ENCODE results near the gene GZMH.
"Not testable (repeated sequence)": the region's sequence is repeated elsewhere in the genome, so short reads cannot be mapped to it uniquely, and the experiment has no call there.

The GZMH gene

GRCh38 chr14:24609655-24610344 lies at the start of gene GZMH:
Gene GZMH, minus strand, starts transcription at chr14:24609685. Its CDS starts 72 bp downstream, at chr14:24609613.
- H3K27me3 Mint-ChIP-seq = no peaks in the 10 kb centered on the region
- peaks cover 23% of the 10 kb centered on the region for H3K36me3 Mint-ChIP-seq (ENCODE audit: low read depth)
- DNase-seq = no peak
- H3K4me3 Mint-ChIP-seq = peak within 1 kb of the TSS; percentile 74
- H3K27ac Mint-ChIP-seq = peak within 1 kb of the TSS; percentile 90
- H3K9me3 Mint-ChIP-seq = no peaks in the 10 kb centered on the region
- H3K4me1 Mint-ChIP-seq (ENCODE audit: low read depth) = peaks cover 91% of the 10 kb centered on the region

GRCh38 chr14:24648361-24648760 lies 38.9 kb upstream of the GZMH start:
- H3K27ac Mint-ChIP-seq; H3K4me3 Mint-ChIP-seq; DNase-seq; H3K27me3 Mint-ChIP-seq; H3K36me3 Mint-ChIP-seq (ENCODE audit: low read depth); H3K4me1 Mint-ChIP-seq (ENCODE audit: low read depth): not testable (repeated sequence)
- H3K9me3 Mint-ChIP-seq = peaks cover 17% of the 10 kb centered on the region

- H3K9me3 Mint-ChIP-seq = no peaks in the 10 kb centered on the region
- no peaks in the 10 kb centered on the region for H3K36me3 Mint-ChIP-seq (ENCODE audit: low read depth)
- H3K27ac Mint-ChIP-seq = peak overlapping the region; percentile 81
- no peak for DNase-seq
- no peaks in the 10 kb centered on the region for H3K27me3 Mint-ChIP-seq
- H3K4me3 Mint-ChIP-seq = peak overlapping the region; percentile 19
- peaks cover 60% of the 10 kb centered on the region for H3K4me1 Mint-ChIP-seq (ENCODE audit: low read depth)
Observed at GRCh38 chr14:24639905-24640304, 30.4 kb upstream of the GZMH start.

- peaks cover 65% of the 10 kb centered on the region for H3K4me1 Mint-ChIP-seq (ENCODE audit: low read depth)
- H3K27ac Mint-ChIP-seq = peak overlapping the region; percentile 81
- H3K27me3 Mint-ChIP-seq = no peaks in the 10 kb centered on the region
Observed at GRCh38 chr14:24639270-24639669, 29.8 kb upstream of the GZMH start.

GRCh38 chr14:24634158-24634557 lies 24.7 kb upstream of the GZMH start, which contains the start of gene GZMB:
Gene GZMB, minus strand, starts transcription at chr14:24634190. Its CDS starts 30 bp downstream, at chr14:24634160.
- peaks cover 48% of the 10 kb centered on the region for H3K36me3 Mint-ChIP-seq (ENCODE audit: low read depth)
- peak within 1 kb of the TSS; percentile 89 for H3K4me3 Mint-ChIP-seq
- H3K4me1 Mint-ChIP-seq (ENCODE audit: low read depth) = peaks cover 70% of the 10 kb centered on the region
- H3K27ac Mint-ChIP-seq = peak within 1 kb of the TSS; percentile 97
- DNase-seq = peak; percentile 75
- H3K27me3 Mint-ChIP-seq = no peaks in the 10 kb centered on the region
- H3K9me3 Mint-ChIP-seq = no peaks in the 10 kb centered on the region

More at GRCh38 chr14:24639270-24639669, 29.8 kb upstream of the GZMH start:
- H3K9me3 Mint-ChIP-seq = no peaks in the 10 kb centered on the region
- peak overlapping the region; percentile 19 for H3K4me3 Mint-ChIP-seq
- DNase-seq = no peak
- no peaks in the 10 kb centered on the region for H3K36me3 Mint-ChIP-seq (ENCODE audit: low read depth)

- peak overlapping the region; percentile 89 for H3K4me3 Mint-ChIP-seq
- DNase-seq = no peak
- no peaks in the 10 kb centered on the region for H3K9me3 Mint-ChIP-seq
- peaks cover 48% of the 10 kb centered on the region for H3K36me3 Mint-ChIP-seq (ENCODE audit: low read depth)
- H3K27me3 Mint-ChIP-seq = no peaks in the 10 kb centered on the region
- peaks cover 68% of the 10 kb centered on the region for H3K4me1 Mint-ChIP-seq (ENCODE audit: low read depth)
- H3K27ac Mint-ChIP-seq = peak overlapping the region; percentile 97
Observed at GRCh38 chr14:24633353-24633752, 23.9 kb upstream of the GZMH start.

GRCh38 chr14:24632761-24633160 lies 23.3 kb upstream of the GZMH start:
- Mint-ChIP-seq H3K9me3 (no peaks in the 10 kb centered on the region), H3K27ac (peak overlapping the region; percentile 97), H3K4me1 (ENCODE audit: low read depth) (peaks cover 69% of the 10 kb centered on the region), H3K4me3 (peak overlapping the region; percentile 89), H3K27me3 (no peaks in the 10 kb centered on the region), H3K36me3 (ENCODE audit: low read depth) (peaks cover 52% of the 10 kb centered on the region)
- no peak for DNase-seq

- H3K27ac Mint-ChIP-seq = peak overlapping the region; percentile 97
- H3K4me1 Mint-ChIP-seq (ENCODE audit: low read depth) = peaks cover 68% of the 10 kb centered on the region
- DNase-seq = no peak
- H3K4me3 Mint-ChIP-seq = peak overlapping the region; percentile 89
- peaks cover 54% of the 10 kb centered on the region for H3K36me3 Mint-ChIP-seq (ENCODE audit: low read depth)
- no peaks in the 10 kb centered on the region for H3K9me3 Mint-ChIP-seq
- no peaks in the 10 kb centered on the region for H3K27me3 Mint-ChIP-seq
Observed at GRCh38 chr14:24632336-24632735, 22.9 kb upstream of the GZMH start.

DNA sequence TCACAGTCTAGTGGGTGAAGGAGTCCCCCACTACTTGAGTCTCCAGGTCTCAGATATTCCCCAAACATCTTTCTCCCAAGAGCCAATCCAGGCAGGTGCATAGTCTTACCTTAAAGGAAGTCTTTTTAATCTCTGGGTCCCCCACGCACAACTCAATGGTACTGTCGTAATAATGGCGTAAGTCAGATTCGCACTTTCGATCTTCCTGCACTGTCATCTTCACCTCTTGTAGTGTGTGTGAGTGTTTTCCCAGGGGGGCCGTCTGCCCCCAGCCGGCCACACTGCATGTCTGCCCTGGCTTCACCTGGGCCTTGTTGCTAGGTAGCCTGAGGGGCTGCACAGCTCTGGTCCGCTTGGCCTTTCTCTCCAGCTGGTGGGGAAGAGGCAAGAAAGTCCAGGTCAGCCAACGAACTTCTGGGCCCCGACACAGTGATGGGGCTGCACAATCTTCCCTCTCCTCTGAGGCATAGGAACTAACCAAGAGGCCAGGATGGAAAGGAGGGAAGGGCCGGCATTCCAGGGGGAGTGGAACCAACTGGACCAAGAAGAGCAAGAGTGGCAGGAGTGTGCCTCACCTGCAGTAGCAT lies 22.4 kb upstream of the GZMH start:
- peak overlapping the region; percentile 97 for H3K27ac Mint-ChIP-seq
- H3K4me3 Mint-ChIP-seq = peak overlapping the region; percentile 89

GRCh38 chr14:24630872-24631477 lies 21.5 kb upstream of the GZMH start:
- DNase-seq = no peak
- H3K27ac Mint-ChIP-seq = peak overlapping the region; percentile 97
- peaks cover 59% of the 10 kb centered on the region for H3K4me1 Mint-ChIP-seq (ENCODE audit: low read depth)
- H3K9me3 Mint-ChIP-seq = no peaks in the 10 kb centered on the region
- peak overlapping the region; percentile 89 for H3K4me3 Mint-ChIP-seq
- peaks cover 54% of the 10 kb centered on the region for H3K36me3 Mint-ChIP-seq (ENCODE audit: low read depth)
- no peaks in the 10 kb centered on the region for H3K27me3 Mint-ChIP-seq

More for the DNA sequence above, 22.4 kb upstream of the GZMH start:
- H3K36me3 Mint-ChIP-seq (ENCODE audit: low read depth) = peaks cover 54% of the 10 kb centered on the region
- no peaks in the 10 kb centered on the region for H3K9me3 Mint-ChIP-seq
- no peaks in the 10 kb centered on the region for H3K27me3 Mint-ChIP-seq
- peaks cover 64% of the 10 kb centered on the region for H3K4me1 Mint-ChIP-seq (ENCODE audit: low read depth)
- DNase-seq = no peak

- no peak for DNase-seq
- Mint-ChIP-seq H3K27me3 (no peaks in the 10 kb centered on the region), H3K4me1 (ENCODE audit: low read depth) (peaks cover 57% of the 10 kb centered on the region), H3K4me3 (peak overlapping the region; percentile 89), H3K9me3 (no peaks in the 10 kb centered on the region), H3K36me3 (ENCODE audit: low read depth) (peaks cover 54% of the 10 kb centered on the region), H3K27ac (peak overlapping the region; percentile 97)
Observed at GRCh38 chr14:24630087-24630871, 20.8 kb upstream of the GZMH start.

DNA sequence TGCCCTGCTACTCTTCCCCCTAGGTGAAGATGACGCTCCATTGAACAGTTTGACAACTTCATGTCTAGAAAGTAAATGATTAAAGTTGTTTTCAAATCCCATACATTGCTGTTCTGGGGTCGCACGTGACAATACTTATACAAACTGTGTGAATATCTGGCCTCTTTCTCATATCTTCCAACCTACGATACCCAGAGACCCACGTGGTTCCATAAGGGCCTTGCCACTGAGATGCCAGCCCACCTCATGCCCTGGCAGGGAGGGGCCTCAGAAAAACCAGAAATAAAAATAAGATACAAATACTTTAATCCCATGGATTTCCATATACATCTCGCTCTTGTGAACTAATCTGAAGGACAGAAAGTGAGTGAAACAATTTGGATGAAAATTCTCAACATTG lies 20.0 kb upstream of the GZMH start:
- H3K4me1 Mint-ChIP-seq (ENCODE audit: low read depth) = peaks cover 50% of the 10 kb centered on the region
- peak overlapping the region; percentile 97 for H3K27ac Mint-ChIP-seq
- peak overlapping the region; percentile 89 for H3K4me3 Mint-ChIP-seq
- no peak for DNase-seq
- no peaks in the 10 kb centered on the region for H3K9me3 Mint-ChIP-seq
- H3K36me3 Mint-ChIP-seq (ENCODE audit: low read depth) = peaks cover 54% of the 10 kb centered on the region
- no peaks in the 10 kb centered on the region for H3K27me3 Mint-ChIP-seq

DNA sequence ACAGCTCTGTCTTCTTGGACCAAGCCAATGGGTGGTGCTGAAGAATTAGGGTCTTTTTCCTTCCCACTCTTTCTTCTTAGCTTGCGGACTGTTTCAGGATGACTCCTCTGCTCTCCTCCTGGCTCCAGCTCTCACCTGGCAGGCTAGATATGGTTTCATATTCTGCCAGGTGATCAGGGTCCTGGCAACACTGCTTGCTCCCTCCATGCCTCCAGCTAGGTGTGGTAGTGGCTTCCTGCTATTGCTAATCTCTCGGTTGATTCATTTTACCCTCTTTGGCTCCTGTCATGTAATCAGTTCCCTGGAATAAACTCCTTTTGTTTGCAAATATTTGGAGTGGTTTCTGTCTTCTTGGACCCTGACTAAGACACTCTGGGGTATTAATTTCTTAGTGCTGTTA lies 4.3 kb upstream of the GZMH start:
- peaks cover under 1% of the 10 kb centered on the region for H3K36me3 Mint-ChIP-seq (ENCODE audit: low read depth)

DNA sequence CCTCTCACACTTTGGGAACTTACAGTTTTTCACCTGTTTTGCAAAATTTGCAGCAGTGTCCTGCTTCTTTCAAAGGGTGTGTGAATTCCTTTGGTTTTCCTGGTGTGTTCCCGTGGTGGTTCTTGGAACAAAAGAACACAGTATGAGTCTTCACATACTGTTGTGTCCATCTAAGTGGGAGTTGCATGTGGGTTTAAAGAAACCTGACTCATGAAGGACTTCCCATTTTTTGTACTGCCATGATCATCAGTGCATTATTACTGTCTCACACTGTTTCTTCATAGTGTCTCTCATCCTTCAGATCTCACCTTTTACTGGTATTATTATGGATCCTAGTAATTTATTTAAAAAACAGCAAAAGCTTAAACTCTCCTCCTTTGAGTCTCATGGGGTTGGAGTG lies 3.8 kb upstream of the GZMH start:
- Mint-ChIP-seq H3K27me3 (no peaks in the 10 kb centered on the region), H3K27ac (no peak overlapping the region), H3K9me3 (no peaks in the 10 kb centered on the region), H3K4me1 (ENCODE audit: low read depth) (peaks cover 65% of the 10 kb centered on the region), H3K4me3 (no peak overlapping the region), H3K36me3 (ENCODE audit: low read depth) (peaks cover 5% of the 10 kb centered on the region)
- no peak for DNase-seq

More for the DNA sequence above, 4.3 kb upstream of the GZMH start:
- DNase-seq = no peak
- Mint-ChIP-seq H3K4me1 (ENCODE audit: low read depth) (peaks cover 60% of the 10 kb centered on the region), H3K4me3 (no peak overlapping the region), H3K9me3 (peaks cover 3% of the 10 kb centered on the region), H3K27ac (no peak overlapping the region), H3K27me3 (no peaks in the 10 kb centered on the region)
